Loucy (cell line): ENCODE results near the gene PSMD3.

ENCODE experiments used
- CTCF ChIP-seq: fragments of 200-600 bp; sonication (generic); conservative IDR thresholded peaks from 2 replicates; pipeline ENCODE4 v1.5.1; 2014; ENCODE audit warnings: mild to moderate bottlenecking, antibody characterized with exemption, low read length
- EZH2phosphoT487 ChIP-seq: fragments of 200-600 bp; IDR thresholded peaks from 2 replicates; pipeline ENCODE4 v1.6.1; 2018; ENCODE audit warnings: antibody characterized with exemption, mild to moderate bottlenecking, moderate library complexity, borderline replicate concordance

DNA sequence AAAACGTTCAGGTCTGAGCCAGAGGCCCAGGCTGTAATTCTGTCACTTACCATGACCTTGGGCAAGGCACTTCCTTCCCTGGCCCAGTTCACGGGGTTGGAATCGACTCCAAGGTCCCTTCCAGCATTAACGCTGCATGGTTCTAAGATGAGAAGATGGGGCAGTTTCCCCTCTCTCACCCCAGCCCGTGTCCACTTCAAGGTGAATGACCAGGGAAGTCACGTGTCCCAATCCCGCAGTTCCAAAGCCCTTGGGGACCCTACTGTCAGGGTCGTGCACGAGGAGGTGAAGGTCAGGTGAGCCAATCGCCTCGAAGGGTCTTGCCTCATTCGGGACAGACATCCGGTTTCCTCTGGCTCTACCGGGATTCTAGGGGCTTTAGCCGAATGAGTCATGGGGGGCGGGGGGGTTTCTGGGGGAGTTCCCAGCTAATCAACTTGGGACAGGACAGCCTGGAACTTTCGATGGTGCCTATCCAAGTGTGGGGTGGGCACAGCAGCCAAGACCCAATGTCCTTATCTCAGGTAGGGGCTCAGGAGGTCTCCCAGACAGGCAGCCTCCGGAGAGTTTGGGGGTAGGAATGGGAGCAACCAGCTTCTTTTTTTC lies 33.9 kb downstream of the PSMD3 start:
- TF ChIP-seq EZH2phosphoT487 (no peak), CTCF (no peak)
